ENCODE measurements around the gene ROS1. TPM values are rescaled to one million over a fixed set of nuclear protein-coding genes. Genes with fewer than 3 reads are reported as not detected.

ROS1 gene
- total and polyA plus RNA-seq, 3 experiments from 2014 or later: not detected

- Mint-ChIP-seq H3K9me3 (peaks cover 0 to 2% (median 0%) of the 10 kb centered on the region in 5 donors), H3K27me3 (peaks cover 60 to 82% of the 10 kb centered on the region in 2 donors), H3K36me3 (no peaks in the 10 kb centered on the region), H3K4me1 (peaks cover 3 to 16% (median 12%) of the 10 kb centered on the region in 3 donors), H3K27ac (no peak overlapping the region), H3K4me3 (no peak overlapping the region)
- ChIA-PET POLR2A (no interaction called here), CTCF (no interaction called here)
- no peaks in the 10 kb centered on the region for H3K4me1 ChIP-seq (ENCODE audit: insufficient read depth, low read length)
- DNase-seq: no peak
- no peak overlapping the region for H3K27ac ChIP-seq (ENCODE audit: low read depth, low read length)
- H3K9me3 ChIP-seq (ENCODE audit: low read length): no peaks in the 10 kb centered on the region
- H3K4me3 ChIP-seq (ENCODE audit: low read length): no peak overlapping the region
- H3K36me3 ChIP-seq (ENCODE audit: insufficient read depth, low read length): no peaks in the 10 kb centered on the region
- peaks cover 11% of the 10 kb centered on the region for H3K27me3 ChIP-seq (ENCODE audit: insufficient read depth, low read length, poor library complexity, severe bottlenecking)
Measured at GRCh38 chr6:117270055-117270842, 155.5 kb downstream of the ROS1 start.

DNA sequence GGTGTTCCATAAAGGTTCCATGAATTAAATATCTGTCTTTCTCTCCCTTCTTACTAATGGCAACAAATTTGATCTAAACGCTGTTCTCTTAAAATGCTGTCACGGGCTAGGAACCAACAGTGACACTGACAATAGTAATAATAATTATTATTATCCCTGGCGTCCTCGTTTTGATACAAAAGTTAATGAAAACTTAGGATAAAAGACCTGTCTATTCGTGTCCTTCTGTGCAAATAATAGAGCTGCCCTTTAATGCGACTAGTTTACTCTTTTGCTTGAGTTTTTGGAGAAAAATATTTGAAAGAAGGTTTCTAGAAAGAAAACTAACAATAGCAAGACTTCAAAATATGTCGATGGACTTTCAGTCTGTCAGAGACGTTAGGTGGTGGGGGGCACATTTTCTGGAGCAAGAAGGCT lies 156.1 kb downstream of the ROS1 start:
- ChIA-PET CTCF (no interaction called here), POLR2A (no interaction called here)
- Histone ChIP-seq H3K27ac (ENCODE audit: low read depth, low read length) (no peak overlapping the region), H3K4me1 (ENCODE audit: insufficient read depth, low read length) (no peaks in the 10 kb centered on the region), H3K4me3 (ENCODE audit: low read length) (no peak overlapping the region), H3K36me3 (ENCODE audit: insufficient read depth, low read length) (no peaks in the 10 kb centered on the region), H3K27me3 (ENCODE audit: insufficient read depth, low read length, poor library complexity, severe bottlenecking) (peaks cover 16% of the 10 kb centered on the region), H3K9me3 (ENCODE audit: low read length) (no peaks in the 10 kb centered on the region)
- H3K9me3 Mint-ChIP-seq: peaks cover 0 to 2% (median 0%) of the 10 kb centered on the region in 5 donors
- H3K27ac Mint-ChIP-seq: no peak overlapping the region
- peaks cover 60 to 82% of the 10 kb centered on the region in 2 donors for H3K27me3 Mint-ChIP-seq
- DNase-seq: no peak
- H3K4me1 Mint-ChIP-seq: peaks cover 8 to 22% (median 16%) of the 10 kb centered on the region in 3 donors
- H3K36me3 Mint-ChIP-seq: no peaks in the 10 kb centered on the region
- no peak overlapping the region for H3K4me3 Mint-ChIP-seq

DNA sequence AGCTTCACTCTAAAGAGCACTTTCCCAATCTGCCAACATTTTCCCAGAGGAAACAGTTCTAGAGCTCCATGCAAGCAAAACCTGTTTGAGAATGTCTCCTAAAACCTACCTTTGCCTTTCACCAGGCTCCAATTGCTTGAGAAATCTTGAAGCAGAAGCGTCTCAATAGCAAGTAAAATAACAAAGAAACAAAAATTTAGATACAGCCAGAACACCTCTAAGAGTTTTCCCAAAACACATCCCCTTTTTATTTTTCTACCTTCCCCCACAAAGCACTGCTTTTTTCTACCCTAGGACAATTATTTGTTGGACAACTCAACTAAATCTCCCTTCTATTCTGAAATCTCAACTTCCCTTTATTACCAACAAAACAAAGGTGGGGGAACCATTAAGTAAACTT lies 156.8 kb downstream of the ROS1 start:
- Mint-ChIP-seq H3K36me3 (no peaks in the 10 kb centered on the region), H3K9me3 (peaks cover 0 to 2% (median 0%) of the 10 kb centered on the region in 5 donors), H3K4me1 (peaks cover 13 to 29% (median 16%) of the 10 kb centered on the region in 3 donors), H3K4me3 (no peak overlapping the region), H3K27me3 (peaks cover 62 to 82% of the 10 kb centered on the region in 2 donors), H3K27ac (peak overlapping the region in 1 of 8 donors; percentile 6)
- Histone ChIP-seq H3K9me3 (ENCODE audit: low read length) (no peaks in the 10 kb centered on the region), H3K36me3 (ENCODE audit: insufficient read depth, low read length) (no peaks in the 10 kb centered on the region), H3K4me3 (ENCODE audit: low read length) (no peak overlapping the region), H3K27me3 (ENCODE audit: insufficient read depth, low read length, poor library complexity, severe bottlenecking) (peaks cover 21% of the 10 kb centered on the region), H3K27ac (ENCODE audit: low read depth, low read length) (no peak overlapping the region), H3K4me1 (ENCODE audit: insufficient read depth, low read length) (no peaks in the 10 kb centered on the region)
- ChIA-PET CTCF (no interaction called here), POLR2A (no interaction called here)
- DNase-seq: no peak

DNA sequence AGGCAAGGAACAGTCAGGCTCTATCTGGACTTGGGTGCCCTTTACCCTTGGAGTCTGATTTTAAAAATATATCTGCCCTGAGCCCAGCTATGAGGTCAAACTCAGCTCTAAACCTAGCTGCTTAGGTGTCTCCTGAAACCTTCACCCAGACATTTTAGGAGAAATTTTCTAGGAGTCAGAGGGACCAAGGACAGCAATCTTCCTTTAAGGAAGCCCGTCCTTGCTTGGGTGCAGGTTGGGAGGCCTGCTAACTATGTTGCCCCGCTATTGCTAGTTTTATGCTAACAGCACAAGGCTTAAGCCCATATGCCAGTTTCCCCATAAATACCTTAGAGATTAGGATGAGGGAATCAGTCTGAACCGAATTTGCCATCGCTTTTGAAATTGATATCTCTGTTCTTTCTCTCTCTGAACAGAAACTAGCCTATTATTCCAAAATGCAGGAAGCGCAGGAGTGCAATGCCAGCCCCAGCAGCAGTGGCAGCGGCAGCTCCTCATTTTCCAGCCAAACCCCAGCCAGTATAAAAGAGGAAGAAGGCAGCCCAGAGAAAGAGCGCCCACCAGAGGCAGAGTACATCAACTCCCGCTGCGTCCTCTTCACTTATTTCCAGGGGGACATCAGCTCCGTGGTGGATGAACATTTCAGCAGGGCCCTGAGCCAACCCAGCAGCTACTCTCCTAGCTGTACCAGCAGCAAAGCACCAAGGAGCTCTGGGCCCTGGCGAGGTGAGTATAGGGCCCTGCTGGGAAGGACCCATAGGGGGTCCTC lies 157.8 kb downstream of the ROS1 start:
- no peak for DNase-seq
- Histone ChIP-seq H3K4me3 (ENCODE audit: low read length) (no peak overlapping the region), H3K27ac (ENCODE audit: low read depth, low read length) (no peak overlapping the region), H3K4me1 (ENCODE audit: insufficient read depth, low read length) (no peaks in the 10 kb centered on the region), H3K27me3 (ENCODE audit: insufficient read depth, low read length, poor library complexity, severe bottlenecking) (peaks cover 26% of the 10 kb centered on the region), H3K36me3 (ENCODE audit: insufficient read depth, low read length) (no peaks in the 10 kb centered on the region), H3K9me3 (ENCODE audit: low read length) (no peaks in the 10 kb centered on the region)
- no peaks in the 10 kb centered on the region for H3K36me3 Mint-ChIP-seq
- ChIA-PET CTCF (no interaction called here), POLR2A (no interaction called here)
- peaks cover 0 to 2% (median 0%) of the 10 kb centered on the region in 5 donors for H3K9me3 Mint-ChIP-seq
- peak overlapping the region in 1 of 7 donors; percentile 5 for H3K4me3 Mint-ChIP-seq
- no peak overlapping the region for H3K27ac Mint-ChIP-seq
- peaks cover 13 to 29% (median 16%) of the 10 kb centered on the region in 3 donors for H3K4me1 Mint-ChIP-seq
- H3K27me3 Mint-ChIP-seq: peaks cover 60 to 81% of the 10 kb centered on the region in 2 donors

DNA sequence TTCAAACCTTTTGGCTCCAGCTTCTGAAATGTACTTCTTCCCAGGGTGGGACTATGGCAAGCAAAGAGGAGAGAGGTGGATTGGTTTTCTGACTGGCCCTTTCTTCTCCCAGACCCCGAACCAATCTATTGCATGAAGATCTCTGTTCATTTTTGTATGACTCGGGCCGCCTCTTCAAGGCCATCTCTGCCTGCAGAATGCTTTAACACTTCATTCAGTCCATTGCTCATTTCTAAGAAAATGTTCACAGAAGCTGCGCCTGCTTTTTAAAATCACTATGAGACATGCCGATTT lies 158.7 kb downstream of the ROS1 start:
- Mint-ChIP-seq H3K9me3 (peaks cover 0 to 3% (median 0%) of the 10 kb centered on the region in 5 donors), H3K27ac (no peak overlapping the region), H3K27me3 (peaks cover 62 to 79% of the 10 kb centered on the region in 2 donors), H3K4me3 (peak overlapping the region in 1 of 7 donors; percentile 72), H3K36me3 (no peaks in the 10 kb centered on the region), H3K4me1 (peaks cover 13 to 29% (median 16%) of the 10 kb centered on the region in 3 donors)
- ChIA-PET CTCF (no interaction called here), POLR2A (no interaction called here)
- Histone ChIP-seq H3K36me3 (ENCODE audit: insufficient read depth, low read length) (no peaks in the 10 kb centered on the region), H3K4me1 (ENCODE audit: insufficient read depth, low read length) (no peaks in the 10 kb centered on the region), H3K27ac (ENCODE audit: low read depth, low read length) (no peak overlapping the region), H3K4me3 (ENCODE audit: low read length) (no peak overlapping the region), H3K27me3 (ENCODE audit: insufficient read depth, low read length, poor library complexity, severe bottlenecking) (peaks cover 26% of the 10 kb centered on the region), H3K9me3 (ENCODE audit: low read length) (no peaks in the 10 kb centered on the region)
- DNase-seq: no peak

DNA sequence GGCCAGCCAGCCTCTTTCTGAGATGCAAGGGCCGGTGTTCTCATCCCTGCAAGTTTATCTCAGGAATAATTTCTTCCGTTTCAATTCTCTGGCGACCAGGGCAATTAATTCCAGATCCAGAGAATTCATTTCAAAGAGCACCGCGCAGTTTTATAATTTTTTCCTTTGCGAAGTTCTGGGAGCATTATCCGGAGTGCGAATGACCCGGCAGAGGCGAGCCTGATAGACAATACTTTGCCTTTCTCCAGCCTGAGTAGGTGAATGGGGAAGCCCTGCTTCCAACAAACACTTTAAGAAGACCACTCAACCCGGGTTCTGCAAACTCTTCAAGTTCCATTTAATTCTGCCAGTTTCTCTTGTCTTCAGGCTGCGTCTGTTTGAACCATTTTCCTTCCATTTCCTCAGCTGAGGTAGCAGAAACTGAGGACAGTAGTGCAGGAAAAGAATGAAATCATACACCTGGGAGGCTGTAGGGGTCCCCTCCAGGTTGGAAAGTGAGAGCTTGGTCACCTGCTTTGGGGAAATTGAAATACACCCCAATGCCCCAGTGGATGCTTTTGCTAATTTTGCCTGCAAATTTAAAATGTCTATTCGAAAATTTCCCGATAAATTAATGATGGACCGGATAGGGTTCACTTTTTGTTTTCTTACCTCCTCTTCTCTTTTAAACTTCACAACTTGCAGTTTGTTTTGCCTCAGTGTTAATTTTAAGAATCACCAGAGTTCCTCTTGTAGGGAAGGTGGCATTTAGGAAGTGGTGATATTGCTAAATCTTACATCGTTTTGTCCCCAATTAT lies 159.3 kb downstream of the ROS1 start:
- H3K9me3 Mint-ChIP-seq: peaks cover 0 to 3% (median 0%) of the 10 kb centered on the region in 5 donors
- no peaks in the 10 kb centered on the region for H3K9me3 ChIP-seq (ENCODE audit: low read length)
- no peak overlapping the region for H3K27ac ChIP-seq (ENCODE audit: low read depth, low read length)
- H3K27me3 ChIP-seq (ENCODE audit: insufficient read depth, low read length, poor library complexity, severe bottlenecking): peaks cover 30% of the 10 kb centered on the region
- no peak for DNase-seq
- CTCF ChIA-PET: no interaction called here
- H3K4me1 Mint-ChIP-seq: peaks cover 13 to 29% (median 16%) of the 10 kb centered on the region in 3 donors
- no peaks in the 10 kb centered on the region for H3K4me1 ChIP-seq (ENCODE audit: insufficient read depth, low read length)
- no peak overlapping the region for H3K27ac Mint-ChIP-seq
- H3K27me3 Mint-ChIP-seq: peaks cover 64 to 80% of the 10 kb centered on the region in 2 donors
- POLR2A ChIA-PET: no interaction called here
- H3K36me3 ChIP-seq (ENCODE audit: insufficient read depth, low read length): no peaks in the 10 kb centered on the region
- H3K36me3 Mint-ChIP-seq: no peaks in the 10 kb centered on the region
- peak overlapping the region in 4 of 7 donors; percentile 19 to 72 (median 41) for H3K4me3 Mint-ChIP-seq
- no peak overlapping the region for H3K4me3 ChIP-seq (ENCODE audit: low read length)

GRCh38 chr6:117265410-117266256 lies 160.1 kb downstream of the ROS1 start, which contains the start of gene VGLL2:
Gene VGLL2 (plus strand): TSS chr6:117265558. CDS start chr6:117265764, 206 bp downstream.
- no peaks in the 10 kb centered on the region for H3K36me3 Mint-ChIP-seq

More at GRCh38 chr6:117265410-117266256, 160.1 kb downstream of the ROS1 start, which contains the start of gene VGLL2:
- no peaks in the 10 kb centered on the region for H3K36me3 ChIP-seq (ENCODE audit: insufficient read depth, low read length)
- no peak for DNase-seq
- H3K9me3 ChIP-seq (ENCODE audit: low read length): no peaks in the 10 kb centered on the region
- ChIA-PET POLR2A (no interaction called here), CTCF (no interaction called here)
- H3K27ac ChIP-seq (ENCODE audit: low read depth, low read length): no peak within 1 kb of the TSS
- peaks cover 30% of the 10 kb centered on the region for H3K27me3 ChIP-seq (ENCODE audit: insufficient read depth, low read length, poor library complexity, severe bottlenecking)
- H3K9me3 Mint-ChIP-seq: peaks cover 0 to 3% (median 0%) of the 10 kb centered on the region in 5 donors
- peak within 1 kb of the TSS; percentile 52 to 87 (median 64) for H3K4me3 Mint-ChIP-seq
- no peak within 1 kb of the TSS for H3K27ac Mint-ChIP-seq
- peaks cover 66 to 77% of the 10 kb centered on the region in 2 donors for H3K27me3 Mint-ChIP-seq
- H3K4me1 ChIP-seq (ENCODE audit: insufficient read depth, low read length): no peaks in the 10 kb centered on the region
- H3K4me3 ChIP-seq (ENCODE audit: low read length): no peak within 1 kb of the TSS
- H3K4me1 Mint-ChIP-seq: peaks cover 13 to 29% (median 16%) of the 10 kb centered on the region in 3 donors
